ENCODE measurements around the gene PHYKPL.

- TF ChIP-seq CTCF (IDR thresholded peaks at IDR 0.05) (no peak), EZH2 (IDR thresholded peaks at IDR 0.05) (no peak)
Observed at GRCh38 chr5:178202541-178202940, 30.1 kb downstream of the PHYKPL start.
